ENCODE measurements around the gene TSPYL6.
"Not testable (repeated sequence)": the region's sequence is repeated elsewhere in the genome, so short reads cannot be mapped to it uniquely, and the experiment has no call there.

Gene TSPYL6

DNA sequence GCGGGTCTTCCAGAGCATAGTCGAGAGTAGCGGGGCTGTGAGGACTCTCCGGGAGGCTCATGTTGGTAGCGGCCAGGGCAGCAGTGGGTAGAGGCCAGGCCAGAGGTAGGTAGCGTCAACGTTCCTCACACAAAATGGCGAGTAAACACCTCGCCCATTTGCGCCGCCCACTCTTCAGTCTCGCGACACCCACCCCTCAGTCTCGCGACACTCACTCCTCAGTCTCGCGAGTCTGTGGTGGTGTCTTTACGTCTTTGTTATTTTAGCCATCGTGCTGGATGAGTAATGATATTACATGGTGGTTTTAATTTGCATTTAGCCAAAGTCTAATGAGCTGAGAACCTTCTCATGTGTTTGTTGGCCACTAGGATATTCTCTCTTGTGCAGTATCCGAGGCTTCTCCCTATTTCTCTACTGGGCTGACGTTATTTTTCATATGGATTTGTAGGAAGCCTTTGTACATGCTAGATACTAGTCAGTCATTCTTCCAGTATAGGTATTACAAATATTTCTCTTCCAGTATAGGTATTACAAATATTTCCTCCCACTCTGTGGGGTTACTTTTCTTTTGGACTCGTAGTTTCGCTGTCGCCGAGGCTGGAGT, at the start of gene TSPYL6:
TSS of gene TSPYL6 (minus strand) at position 139 of the 604 bp plus-strand sequence. CDS start at position 61, 78 bp downstream.
- no peaks in the 10 kb centered on the region for H3K36me3 ChIP-seq (ENCODE audit: control insufficient read depth, low read depth, low read length)
- H3K4me3 ChIP-seq (ENCODE audit: low read length) = no peak within 1 kb of the TSS
- H3K27ac ChIP-seq (ENCODE audit: low read length) = no peak within 1 kb of the TSS

GRCh38 chr2:54303631-54304030, 47.6 kb upstream of the TSPYL6 start:
- no peaks in the 10 kb centered on the region for H3K36me3 ChIP-seq (ENCODE audit: control insufficient read depth, low read depth, low read length)
- no peak overlapping the region for H3K27ac ChIP-seq (ENCODE audit: low read length)
- no peak overlapping the region for H3K4me3 ChIP-seq (ENCODE audit: low read length)
- no peak overlapping the region for H3K9ac ChIP-seq (ENCODE audit: low read length)
- H3K4me1 ChIP-seq (ENCODE audit: control insufficient read depth, low read depth, low read length) = no peaks in the 10 kb centered on the region
- no peaks in the 10 kb centered on the region for H3K9me3 ChIP-seq (ENCODE audit: control insufficient read depth, low read depth, low read length)
- no peaks in the 10 kb centered on the region for H3K27me3 ChIP-seq (ENCODE audit: control insufficient read depth, insufficient read depth, low read length)

More for the DNA sequence above, at the start of gene TSPYL6:
- Histone ChIP-seq H3K27me3 (ENCODE audit: control insufficient read depth, insufficient read depth, low read length) (no peaks in the 10 kb centered on the region), H3K9me3 (ENCODE audit: control insufficient read depth, low read depth, low read length) (no peaks in the 10 kb centered on the region), H3K4me1 (ENCODE audit: control insufficient read depth, low read depth, low read length) (no peaks in the 10 kb centered on the region), H3K9ac (ENCODE audit: low read length) (no peak within 1 kb of the TSS)

GRCh38 chr2:54298514-54298913, 42.5 kb upstream of the TSPYL6 start:
- no peaks in the 10 kb centered on the region for H3K4me1 ChIP-seq (ENCODE audit: control insufficient read depth, low read depth, low read length)
- no peak overlapping the region for H3K4me3 ChIP-seq (ENCODE audit: low read length)
- H3K9ac ChIP-seq (ENCODE audit: low read length) = no peak overlapping the region
- no peaks in the 10 kb centered on the region for H3K27me3 ChIP-seq (ENCODE audit: control insufficient read depth, insufficient read depth, low read length)
- no peak overlapping the region for H3K27ac ChIP-seq (ENCODE audit: low read length)
- no peaks in the 10 kb centered on the region for H3K36me3 ChIP-seq (ENCODE audit: control insufficient read depth, low read depth, low read length)
- H3K9me3 ChIP-seq (ENCODE audit: control insufficient read depth, low read depth, low read length) = no peaks in the 10 kb centered on the region

- no peaks in the 10 kb centered on the region for H3K36me3 ChIP-seq (ENCODE audit: control insufficient read depth, low read depth, low read length)
- H3K4me3 ChIP-seq (ENCODE audit: low read length) = no peak overlapping the region
- peaks cover 21% of the 10 kb centered on the region for H3K27me3 ChIP-seq (ENCODE audit: control insufficient read depth, insufficient read depth, low read length)
- no peak overlapping the region for H3K9ac ChIP-seq (ENCODE audit: low read length)
- no peaks in the 10 kb centered on the region for H3K9me3 ChIP-seq (ENCODE audit: control insufficient read depth, low read depth, low read length)
- H3K27ac ChIP-seq (ENCODE audit: low read length) = no peak overlapping the region
- no peaks in the 10 kb centered on the region for H3K4me1 ChIP-seq (ENCODE audit: control insufficient read depth, low read depth, low read length)
Measured at GRCh38 chr2:54295911-54296310, 39.9 kb upstream of the TSPYL6 start.

GRCh38 chr2:54294665-54295064, 38.6 kb upstream of the TSPYL6 start:
- H3K36me3 ChIP-seq (ENCODE audit: control insufficient read depth, low read depth, low read length); H3K4me1 ChIP-seq (ENCODE audit: control insufficient read depth, low read depth, low read length); H3K4me3 ChIP-seq (ENCODE audit: low read length); H3K9me3 ChIP-seq (ENCODE audit: control insufficient read depth, low read depth, low read length); H3K27ac ChIP-seq (ENCODE audit: low read length); H3K9ac ChIP-seq (ENCODE audit: low read length): not testable (repeated sequence)
- H3K27me3 ChIP-seq (ENCODE audit: control insufficient read depth, insufficient read depth, low read length) = peaks cover 33% of the 10 kb centered on the region

DNA sequence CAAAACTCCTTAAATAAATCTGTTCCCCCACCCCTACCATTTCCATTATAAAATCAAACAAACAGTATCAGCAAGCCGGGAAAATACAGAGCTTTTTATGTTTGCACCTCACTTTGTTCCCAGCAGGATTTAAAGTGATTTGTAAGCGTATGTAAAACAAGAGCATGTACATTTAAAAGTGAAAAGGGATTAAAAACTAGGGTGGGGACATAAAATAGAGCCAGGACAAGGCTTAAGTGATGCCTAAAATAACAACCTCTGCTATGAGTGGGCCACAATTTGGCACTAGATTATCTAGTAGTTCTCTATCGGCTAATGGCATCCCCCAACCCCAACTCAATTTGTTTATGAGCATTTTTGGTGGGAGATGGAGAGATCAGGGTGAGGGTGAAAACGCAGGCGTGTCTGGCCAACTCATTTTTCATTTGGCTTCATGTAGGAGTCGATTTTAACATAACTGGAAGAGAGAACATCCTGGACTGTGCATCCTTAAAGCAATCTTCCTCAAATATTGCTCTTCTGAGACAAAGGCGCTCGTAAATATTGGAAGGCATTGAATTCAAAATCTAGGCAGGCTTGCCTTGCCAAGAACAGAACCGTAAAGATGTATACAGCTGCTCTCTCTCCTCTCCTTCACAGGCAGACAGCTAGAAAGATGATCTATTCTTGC, 34.5 kb upstream of the TSPYL6 start:
- H3K4me3 ChIP-seq (ENCODE audit: low read length) = peak overlapping the region; percentile 38
- H3K27me3 ChIP-seq (ENCODE audit: control insufficient read depth, insufficient read depth, low read length) = peaks cover 64% of the 10 kb centered on the region
- no peak overlapping the region for H3K9ac ChIP-seq (ENCODE audit: low read length)
- H3K4me1 ChIP-seq (ENCODE audit: control insufficient read depth, low read depth, low read length) = peaks cover 26% of the 10 kb centered on the region
- H3K27ac ChIP-seq (ENCODE audit: low read length) = no peak overlapping the region
- no peaks in the 10 kb centered on the region for H3K9me3 ChIP-seq (ENCODE audit: control insufficient read depth, low read depth, low read length)
- no peaks in the 10 kb centered on the region for H3K36me3 ChIP-seq (ENCODE audit: control insufficient read depth, low read depth, low read length)

DNA sequence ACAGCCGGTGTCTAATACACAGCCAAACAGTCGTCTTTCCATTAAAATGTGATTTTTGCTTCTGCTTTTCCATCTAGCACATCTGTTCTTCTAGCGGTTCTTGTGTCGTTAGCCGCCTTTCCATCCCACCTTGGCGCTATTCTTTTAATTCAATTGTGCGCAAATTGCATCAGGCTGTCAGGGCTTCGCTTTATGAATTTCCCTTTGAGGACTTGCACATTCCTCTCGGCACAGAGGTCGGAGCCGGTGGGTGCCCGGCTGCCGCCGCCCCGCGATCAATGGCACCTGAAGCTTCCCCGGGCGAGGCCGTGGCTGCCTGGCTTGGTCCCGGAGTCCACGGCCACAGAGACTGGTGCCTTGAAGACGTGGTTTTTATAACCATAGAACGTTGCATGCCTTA, 33.9 kb upstream of the TSPYL6 start:
- Histone ChIP-seq H3K36me3 (ENCODE audit: control insufficient read depth, low read depth, low read length) (no peaks in the 10 kb centered on the region), H3K4me1 (ENCODE audit: control insufficient read depth, low read depth, low read length) (peaks cover 26% of the 10 kb centered on the region), H3K9me3 (ENCODE audit: control insufficient read depth, low read depth, low read length) (no peaks in the 10 kb centered on the region), H3K9ac (ENCODE audit: low read length) (no peak overlapping the region), H3K27ac (ENCODE audit: low read length) (no peak overlapping the region), H3K4me3 (ENCODE audit: low read length) (peak overlapping the region; percentile 38), H3K27me3 (ENCODE audit: control insufficient read depth, insufficient read depth, low read length) (peaks cover 64% of the 10 kb centered on the region)

DNA sequence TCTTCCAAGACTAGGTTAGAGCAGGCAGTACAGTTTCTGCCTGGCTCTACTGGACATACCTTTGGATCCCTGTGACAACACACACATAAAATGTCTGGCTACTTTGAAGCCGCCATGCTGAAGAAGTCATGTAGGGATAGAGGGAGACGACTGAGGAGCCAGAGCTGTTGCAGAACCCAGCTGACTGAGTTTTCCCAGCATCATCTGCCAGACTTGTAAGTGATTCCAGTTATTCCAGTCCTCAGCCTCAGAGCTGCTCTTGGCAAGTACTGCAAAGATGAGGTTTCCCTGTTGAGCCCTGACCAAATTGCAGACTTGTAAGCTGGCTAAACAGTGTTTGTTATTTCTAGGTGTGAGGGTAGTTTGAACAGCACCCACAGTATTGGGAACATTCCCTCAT, 31.5 kb upstream of the TSPYL6 start:
- H3K27ac ChIP-seq (ENCODE audit: low read length) = no peak overlapping the region
- H3K36me3 ChIP-seq (ENCODE audit: control insufficient read depth, low read depth, low read length) = no peaks in the 10 kb centered on the region
- H3K9me3 ChIP-seq (ENCODE audit: control insufficient read depth, low read depth, low read length) = no peaks in the 10 kb centered on the region
- no peak overlapping the region for H3K9ac ChIP-seq (ENCODE audit: low read length)
- peaks cover 60% of the 10 kb centered on the region for H3K27me3 ChIP-seq (ENCODE audit: control insufficient read depth, insufficient read depth, low read length)
- H3K4me1 ChIP-seq (ENCODE audit: control insufficient read depth, low read depth, low read length) = peaks cover 26% of the 10 kb centered on the region
- no peak overlapping the region for H3K4me3 ChIP-seq (ENCODE audit: low read length)

- Histone ChIP-seq H3K36me3 (ENCODE audit: control insufficient read depth, low read depth, low read length) (no peaks in the 10 kb centered on the region), H3K4me1 (ENCODE audit: control insufficient read depth, low read depth, low read length) (peaks cover 24% of the 10 kb centered on the region), H3K27ac (ENCODE audit: low read length) (no peak overlapping the region), H3K27me3 (ENCODE audit: control insufficient read depth, insufficient read depth, low read length) (peaks cover 39% of the 10 kb centered on the region), H3K4me3 (ENCODE audit: low read length) (no peak overlapping the region), H3K9me3 (ENCODE audit: control insufficient read depth, low read depth, low read length) (no peaks in the 10 kb centered on the region), H3K9ac (ENCODE audit: low read length) (no peak overlapping the region)
Measured at GRCh38 chr2:54285451-54285850, 29.4 kb upstream of the TSPYL6 start.

GRCh38 chr2:54284826-54285225, 28.8 kb upstream of the TSPYL6 start:
- no peak overlapping the region for H3K4me3 ChIP-seq (ENCODE audit: low read length)
- no peaks in the 10 kb centered on the region for H3K9me3 ChIP-seq (ENCODE audit: control insufficient read depth, low read depth, low read length)
- peaks cover 33% of the 10 kb centered on the region for H3K27me3 ChIP-seq (ENCODE audit: control insufficient read depth, insufficient read depth, low read length)
- H3K4me1 ChIP-seq (ENCODE audit: control insufficient read depth, low read depth, low read length) = peaks cover 20% of the 10 kb centered on the region
- H3K36me3 ChIP-seq (ENCODE audit: control insufficient read depth, low read depth, low read length) = no peaks in the 10 kb centered on the region
- H3K9ac ChIP-seq (ENCODE audit: low read length) = no peak overlapping the region
- no peak overlapping the region for H3K27ac ChIP-seq (ENCODE audit: low read length)

DNA sequence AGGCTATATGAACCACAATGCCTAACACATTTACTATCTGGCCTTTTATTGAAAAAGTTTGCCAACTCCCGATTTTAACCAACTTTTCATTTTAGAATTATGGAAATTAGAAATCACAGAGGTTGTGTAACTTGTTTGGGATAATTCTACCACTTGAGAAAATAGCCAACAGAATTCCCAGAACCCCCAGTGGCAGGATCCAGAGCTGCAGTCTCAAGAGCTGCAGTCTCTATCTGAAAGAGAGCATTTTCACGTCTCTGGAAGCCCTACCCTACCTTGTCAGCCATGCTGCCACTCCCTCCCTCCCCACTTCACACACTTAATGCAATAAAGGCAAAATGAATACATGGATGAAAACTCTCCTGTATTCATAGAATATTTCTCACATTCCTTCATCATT, 23.4 kb upstream of the TSPYL6 start:
- H3K27ac ChIP-seq (ENCODE audit: low read length) = no peak overlapping the region
- no peaks in the 10 kb centered on the region for H3K36me3 ChIP-seq (ENCODE audit: control insufficient read depth, low read depth, low read length)
- H3K27me3 ChIP-seq (ENCODE audit: control insufficient read depth, insufficient read depth, low read length) = no peaks in the 10 kb centered on the region
- H3K4me1 ChIP-seq (ENCODE audit: control insufficient read depth, low read depth, low read length) = no peaks in the 10 kb centered on the region
- H3K9me3 ChIP-seq (ENCODE audit: control insufficient read depth, low read depth, low read length) = no peaks in the 10 kb centered on the region
- no peak overlapping the region for H3K9ac ChIP-seq (ENCODE audit: low read length)
- H3K4me3 ChIP-seq (ENCODE audit: low read length) = no peak overlapping the region

GRCh38 chr2:54275541-54275940, 19.5 kb upstream of the TSPYL6 start:
- no peaks in the 10 kb centered on the region for H3K27me3 ChIP-seq (ENCODE audit: control insufficient read depth, insufficient read depth, low read length)
- no peak overlapping the region for H3K9ac ChIP-seq (ENCODE audit: low read length)
- no peak overlapping the region for H3K27ac ChIP-seq (ENCODE audit: low read length)
- no peaks in the 10 kb centered on the region for H3K36me3 ChIP-seq (ENCODE audit: control insufficient read depth, low read depth, low read length)
- H3K9me3 ChIP-seq (ENCODE audit: control insufficient read depth, low read depth, low read length) = no peaks in the 10 kb centered on the region
- H3K4me1 ChIP-seq (ENCODE audit: control insufficient read depth, low read depth, low read length) = no peaks in the 10 kb centered on the region
- H3K4me3 ChIP-seq (ENCODE audit: low read length) = no peak overlapping the region

All from iPS-18a (cell line).